Measurements from ENCODE around the gene KCNJ16.

KCNJ16 gene

DNA sequence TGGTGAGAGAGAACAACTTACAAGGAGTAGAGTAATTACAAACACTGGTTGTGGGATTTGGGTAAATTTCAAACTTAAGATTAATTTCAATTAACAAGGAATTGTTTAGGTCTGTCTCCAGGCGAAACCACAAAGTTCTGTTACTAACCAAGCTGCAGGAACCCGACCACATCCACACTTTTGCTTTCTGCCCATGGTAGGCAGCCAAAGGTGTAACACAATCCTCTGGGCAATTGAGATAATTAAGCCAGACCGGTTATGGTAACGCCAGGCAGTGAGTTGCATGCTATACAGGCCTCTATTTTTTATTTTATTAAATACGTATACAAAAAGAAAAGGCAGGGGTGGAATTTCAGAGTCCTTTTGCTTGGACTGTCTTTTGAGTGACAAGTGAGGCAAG lies 106.4 kb downstream of the KCNJ16 start:
- no peak for DNase-seq

- no peak for DNase-seq
These were observed 106.8 kb downstream of the KCNJ16 start for GRCh38 chr17:70181866-70182265.

DNA sequence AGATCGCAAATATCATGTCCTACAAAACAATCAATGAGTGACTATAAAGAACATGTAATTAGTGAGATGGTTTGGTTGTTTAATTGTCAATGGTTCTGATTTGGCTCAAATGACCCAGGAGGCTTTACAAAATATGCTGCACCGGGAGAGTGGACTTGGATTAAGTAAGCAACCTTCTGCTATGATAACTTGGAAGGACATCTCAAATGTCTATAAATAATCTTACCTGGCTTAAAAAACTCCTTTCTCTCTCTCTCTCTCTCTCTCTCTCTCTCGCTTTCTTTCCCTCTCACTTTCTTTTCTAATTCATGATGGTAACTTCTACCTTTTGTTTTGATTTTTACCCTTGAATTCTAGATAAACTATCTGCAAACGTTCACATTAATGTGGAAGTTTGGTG lies 108.5 kb downstream of the KCNJ16 start:
- no peak for DNase-seq

DNA sequence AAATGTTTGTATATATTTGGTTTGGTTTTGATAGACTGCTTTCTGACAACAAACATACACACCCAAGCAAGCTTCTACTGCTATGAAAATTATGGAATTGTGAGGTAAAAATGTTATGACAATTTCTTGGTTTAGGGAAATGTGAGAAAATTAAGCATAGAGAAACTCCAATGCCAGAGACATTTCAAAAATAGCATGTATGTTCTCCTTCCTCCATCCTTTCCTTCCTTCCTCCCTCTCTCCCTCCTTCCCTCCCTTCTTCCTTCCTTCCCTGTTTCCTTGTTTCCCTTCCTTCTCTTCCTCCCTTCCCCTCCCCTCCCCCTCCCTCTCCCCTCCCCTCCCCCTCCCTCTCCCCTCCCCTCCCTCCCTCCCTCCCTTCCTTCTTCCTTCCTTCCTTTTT lies 109.2 kb downstream of the KCNJ16 start:
- no peak for DNase-seq

GRCh38 chr17:70184770-70185169 lies 109.7 kb downstream of the KCNJ16 start:
- no peak for DNase-seq
